ENCODE measurements around the gene JARID2.

GRCh38 chr6:15484140-15484539 lies 238.3 kb downstream of the JARID2 start:
- TF ChIP-seq CTCF (IDR thresholded peaks at IDR 0.05) (no peak), REST (IDR thresholded peaks at IDR 0.05; ENCODE audit: insufficient read depth in 1 of 2, low read depth in 2 of 2, low read length in 1 of 2) (no peak), POLR2AphosphoS5 (IDR thresholded peaks at IDR 0.05; ENCODE audit: low read depth, low read length) (no peak)
